Measurements from ENCODE around the gene TRIM2. TPM values are rescaled to one million over a fixed set of nuclear protein-coding genes. Genes with fewer than 3 reads are reported as not detected.

TRIM2 gene
- total RNA-seq, 1 experiment from 2014 or later, result 28.0 TPM

DNA sequence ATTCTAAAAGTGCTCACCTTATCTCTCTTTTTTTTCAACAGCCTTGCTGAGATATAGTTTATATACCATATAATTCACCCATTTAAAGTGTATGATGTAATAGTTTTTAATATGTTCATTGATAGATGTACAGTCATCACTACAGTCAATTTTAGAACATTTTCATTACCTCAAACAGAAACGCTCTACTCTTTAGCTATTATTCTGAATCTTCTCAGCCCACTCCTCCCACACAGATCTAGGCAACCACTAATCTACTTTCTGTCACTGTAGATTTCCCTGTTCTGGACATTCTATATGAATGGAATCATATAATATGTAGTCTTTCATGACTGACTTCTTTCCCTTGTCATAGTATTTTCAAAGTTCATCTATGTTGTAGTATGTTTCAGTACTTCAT, 162.8 kb downstream of the TRIM2 start:
- DNase-seq (ENCODE audit: low read depth), result no peak

DNA sequence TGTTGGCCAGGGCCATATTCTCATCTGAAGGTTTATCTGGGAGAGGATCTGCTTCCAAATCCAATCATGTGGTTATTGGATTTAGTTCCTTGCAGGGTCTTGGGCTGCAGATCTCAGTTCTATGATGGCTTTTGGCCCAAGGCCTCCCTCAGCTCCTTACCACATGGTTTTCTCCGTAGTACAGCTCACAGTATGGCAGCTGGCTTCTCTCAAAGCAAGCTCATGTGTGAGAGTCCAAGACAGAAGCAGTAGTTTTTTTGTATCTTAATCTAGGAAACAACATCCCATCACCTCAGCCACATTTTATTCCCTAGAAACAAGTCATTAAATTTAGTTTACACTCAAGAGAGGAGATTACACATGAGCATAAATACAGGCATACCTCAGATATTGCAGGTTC, 164.8 kb downstream of the TRIM2 start:
- no peak for DNase-seq (ENCODE audit: low read depth)

DNA sequence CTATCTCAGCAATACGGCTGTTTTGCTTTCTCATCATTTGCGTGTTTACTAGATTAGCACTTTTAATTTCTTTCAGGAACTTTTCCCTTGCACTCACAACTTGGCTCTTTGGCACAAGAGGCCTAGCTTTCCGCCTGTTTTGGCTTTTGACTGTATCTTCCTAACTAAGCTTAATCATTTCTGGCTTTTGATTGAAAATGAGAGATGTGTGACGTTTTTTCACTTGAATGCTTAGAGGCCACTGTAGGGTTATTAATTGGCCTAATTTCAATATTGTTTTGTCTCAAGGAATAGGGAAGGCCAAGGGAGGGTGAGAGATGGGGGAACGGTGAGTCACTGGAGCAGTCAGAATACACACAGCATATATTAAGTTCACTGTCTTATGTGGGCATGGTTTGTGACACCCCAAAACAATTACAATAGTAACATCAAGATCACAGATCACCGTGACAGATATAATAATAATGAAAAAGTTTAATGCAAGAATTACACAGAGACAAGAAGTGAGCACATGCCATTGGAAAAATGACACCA, 167.5 kb downstream of the TRIM2 start:
- DNase-seq (ENCODE audit: low read depth), result no peak

DNA sequence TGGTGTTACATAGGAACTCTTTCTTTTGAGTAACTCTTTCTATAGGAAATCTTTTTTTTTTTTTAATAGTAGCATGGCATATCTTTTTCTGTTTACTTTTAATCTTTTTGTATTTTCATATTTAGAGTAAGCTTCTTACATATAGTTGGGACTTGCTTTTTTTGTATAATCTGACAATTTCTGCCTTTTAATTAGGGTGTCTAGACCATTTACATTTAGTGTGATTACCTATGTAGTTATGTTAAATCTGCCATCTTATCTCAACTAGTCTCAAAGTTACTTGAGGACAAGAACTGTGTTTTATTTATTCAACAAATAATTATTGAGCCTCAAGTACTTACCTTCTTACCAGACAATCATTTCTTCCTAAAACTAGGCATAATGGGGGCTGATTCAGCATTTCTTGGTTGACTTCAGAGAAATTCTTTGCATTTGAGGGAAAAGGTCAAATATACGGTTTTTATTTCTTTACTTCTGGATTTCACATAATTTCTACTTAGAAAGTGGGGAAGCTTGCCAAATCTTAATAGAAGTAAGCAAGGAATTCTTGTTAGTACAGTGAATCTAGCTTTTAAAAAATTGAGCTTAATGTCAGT, 168.8 kb downstream of the TRIM2 start:
- no peak for DNase-seq (ENCODE audit: low read depth)

DNA sequence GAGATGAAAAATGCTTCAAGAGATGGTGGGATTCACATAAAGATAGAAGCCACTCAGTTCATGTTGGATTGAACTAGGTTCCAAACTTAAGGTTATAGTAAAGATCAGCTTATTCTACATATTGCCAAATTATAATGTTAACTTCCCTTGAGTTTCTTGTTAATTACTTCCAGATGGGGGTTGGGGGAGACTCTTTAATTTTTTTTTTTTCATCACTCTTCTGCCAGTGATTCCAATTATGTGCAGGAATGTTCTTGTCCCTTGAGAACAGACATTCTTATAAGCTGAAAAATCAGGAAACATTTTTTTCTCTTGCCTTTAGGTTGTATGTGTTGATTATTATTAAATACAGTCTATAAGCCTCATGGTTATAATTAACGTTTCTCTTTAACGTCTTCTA, 170.2 kb downstream of the TRIM2 start:
- no peak for DNase-seq (ENCODE audit: low read depth)

DNA sequence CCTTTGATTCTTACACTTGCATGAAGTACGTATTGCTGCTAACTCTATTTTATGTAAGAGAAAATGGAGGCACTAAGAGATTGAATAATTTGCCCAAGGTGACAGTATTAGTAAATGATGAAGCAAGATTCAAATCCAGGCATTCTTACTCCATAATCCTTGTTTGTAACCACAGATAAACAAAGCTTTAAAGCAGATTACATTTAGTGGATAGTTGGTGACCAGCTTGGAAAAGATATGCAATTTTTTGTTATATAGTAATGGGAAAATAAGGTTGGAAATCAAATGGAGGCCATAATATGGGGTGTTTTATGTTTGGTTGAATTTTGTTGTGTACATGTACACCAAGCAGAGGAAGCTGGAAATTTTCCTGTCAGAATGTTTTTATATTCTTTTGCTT, 171.1 kb downstream of the TRIM2 start:
- DNase-seq (ENCODE audit: low read depth), result no peak

DNA sequence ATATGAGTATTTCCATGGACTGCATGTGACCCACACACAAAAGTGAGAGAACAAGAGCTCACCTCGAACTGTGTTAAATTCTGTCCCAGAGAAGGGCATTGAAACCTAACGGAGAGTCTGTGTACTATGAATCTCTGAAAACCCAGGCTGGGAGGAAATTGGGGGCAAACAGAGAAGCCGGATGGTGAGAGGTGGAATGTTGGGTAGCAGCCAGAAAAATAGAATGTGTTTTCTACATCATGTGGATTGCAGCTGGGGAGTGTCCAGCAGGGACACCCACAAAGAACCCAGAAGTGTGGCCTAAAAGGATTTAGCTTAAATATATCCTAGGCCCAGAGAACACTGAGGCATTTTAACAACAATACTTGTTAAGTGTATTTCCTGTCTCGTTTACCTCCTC, 178.9 kb downstream of the TRIM2 start:
- DNase-seq (ENCODE audit: low read depth), result no peak

DNA sequence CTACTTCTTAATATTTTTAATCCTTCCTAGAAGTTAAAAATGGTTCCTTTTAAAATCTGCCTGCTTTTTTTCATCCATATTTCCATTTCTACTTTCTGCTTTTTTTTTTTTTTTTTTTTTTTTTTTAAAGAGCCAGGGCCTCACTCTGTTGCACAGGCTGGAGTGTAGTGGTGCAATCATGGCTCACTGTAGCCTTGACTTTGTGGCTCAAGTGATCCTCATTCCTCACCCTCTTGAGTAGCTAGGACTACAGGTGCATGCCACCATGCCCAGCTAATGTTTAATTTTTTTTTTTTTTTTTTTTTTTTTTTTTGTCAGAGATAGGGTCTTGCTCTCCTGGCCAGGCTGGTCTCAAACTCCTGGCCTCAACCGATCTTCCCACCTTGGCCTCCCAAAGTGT, 179.9 kb downstream of the TRIM2 start:
- DNase-seq (ENCODE audit: low read depth), result no peak

DNA sequence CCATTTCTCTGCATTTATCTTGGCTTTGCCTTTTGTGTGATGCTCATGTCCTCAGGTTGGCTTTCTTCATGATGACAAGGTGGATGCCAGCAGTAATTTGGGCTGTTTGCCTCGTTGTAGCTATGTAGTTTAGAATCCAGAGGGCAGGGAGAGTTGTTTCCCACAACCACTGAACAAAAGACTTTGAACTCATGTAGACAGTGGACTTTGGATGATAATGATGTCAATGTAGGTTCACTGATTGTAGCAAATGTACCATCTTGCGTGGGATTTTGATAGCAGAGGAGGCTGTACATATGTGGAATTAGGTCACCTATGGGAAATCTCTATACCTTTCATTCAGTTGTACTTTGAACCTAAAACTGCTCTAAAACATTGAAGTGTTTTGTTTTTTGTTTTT, 181.5 kb downstream of the TRIM2 start:
- DNase-seq (ENCODE audit: low read depth), result no peak

DNA sequence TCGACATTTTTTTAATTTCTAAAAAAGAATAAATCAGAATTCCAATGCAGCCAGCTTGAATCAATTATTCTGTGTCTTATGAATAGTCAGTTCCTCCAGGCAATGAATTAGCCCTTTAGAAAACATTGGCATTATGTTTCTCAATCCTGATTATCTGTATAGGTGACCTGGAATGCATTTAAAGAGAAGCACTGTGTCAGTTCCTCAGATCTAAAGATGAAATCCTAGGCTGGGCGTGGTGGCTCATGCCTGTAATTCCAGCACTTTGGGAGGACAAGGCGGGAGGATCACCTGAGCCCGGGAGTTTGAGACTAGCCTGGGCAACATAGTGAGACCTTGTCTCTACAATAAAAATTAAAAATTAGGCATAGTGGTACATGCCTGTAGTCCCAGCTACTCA, 183.7 kb downstream of the TRIM2 start:
- no peak for DNase-seq (ENCODE audit: low read depth)

Small RNAs within 50 kb of the gene (small RNA-seq; reads per million reads assigned to genes)
- not detected for gene RF00019
- not detected for gene RN7SL419P
- gene RNU6-1196P, result not detected

Other genes starting within 250 kb of the TRIM2 start
- 18.8 and 20.0 TPM in 2 replicates for gene MND1, start 140.2 kb downstream of the TRIM2 start, total RNA-seq (2014; rRNA removed; shearing (Covaris generic))

Measured in HT1080 (cell line).